HFF-Myc (cell line): Measurements from ENCODE around the gene RNF135.
"Not testable (repeated sequence)": the region's sequence is repeated elsewhere in the genome, so short reads cannot be mapped to it uniquely, and the experiment has no call there.

ENCODE experiments used
- DNase-seq: peaks from one replicate; pipeline ENCODE4 v3.0.0-alpha.2; 2011; ENCODE audit warnings: low read depth; ENCODE audit errors: extremely low read depth
- H3K4me3 ChIP-seq: replicated peaks from 2 replicates; pipeline ENCODE4 v1.5.1; 2011; ENCODE audit warnings: low read depth, mild to moderate bottlenecking, control low read depth, low read length
- CTCF ChIP-seq: IDR thresholded peaks from 2 replicates; pipeline ENCODE4 v1.5.1; 2012; ENCODE audit warnings: mild to moderate bottlenecking, low read depth, low read length, control low read depth; ENCODE audit errors: missing control alignments

Gene RNF135

GRCh38 chr17:30969989-30970830 lies 629 bp upstream of the RNF135 start:
- H3K4me3 ChIP-seq, result peak overlapping the region; percentile 65
- no peak for DNase-seq
- peak; percentile 41 for TF ChIP-seq CTCF

GRCh38 chr17:30975042-30975820 lies 4.4 kb downstream of the RNF135 start:
- no peak overlapping the region for H3K4me3 ChIP-seq
- no peak for TF ChIP-seq CTCF
- no peak for DNase-seq

- DNase-seq, H3K4me3 ChIP-seq: not testable (repeated sequence)
These were observed 9.1 kb downstream of the RNF135 start for GRCh38 chr17:30979919-30980318.

GRCh38 chr17:30981531-30982519 lies 11.0 kb downstream of the RNF135 start:
- DNase-seq, result no peak
- no peak overlapping the region for H3K4me3 ChIP-seq
- TF ChIP-seq CTCF, result no peak

- no peak overlapping the region for H3K4me3 ChIP-seq
- DNase-seq, result no peak
- TF ChIP-seq CTCF, result no peak
These were observed 12.0 kb downstream of the RNF135 start for GRCh38 chr17:30982855-30983254.

- no peak for TF ChIP-seq CTCF
- DNase-seq, result no peak
These were observed 19.6 kb downstream of the RNF135 start for GRCh38 chr17:30990458-30990857.

GRCh38 chr17:30992551-30992950 lies 21.7 kb downstream of the RNF135 start:
- no peak overlapping the region for H3K4me3 ChIP-seq
- no peak for TF ChIP-seq CTCF
- no peak for DNase-seq

More at GRCh38 chr17:30990458-30990857, 19.6 kb downstream of the RNF135 start:
- H3K4me3 ChIP-seq, result no peak overlapping the region
